Loucy (cell line): ENCODE data around the gene RAB11FIP3.

Experiments used
- EZH2phosphoT487 ChIP-seq: fragments of 200-600 bp; IDR thresholded peaks from 2 replicates; pipeline ENCODE4 v1.6.1; 2018; ENCODE audit warnings: antibody characterized with exemption, mild to moderate bottlenecking, moderate library complexity, borderline replicate concordance
- TF ChIP-seq, protein P1 (sequence below): fragments of 200-600 bp; sonication (generic); conservative IDR thresholded peaks from 2 replicates; pipeline ENCODE4 v1.5.1; 2014; ENCODE audit warnings: mild to moderate bottlenecking, antibody characterized with exemption, low read length

DNA sequence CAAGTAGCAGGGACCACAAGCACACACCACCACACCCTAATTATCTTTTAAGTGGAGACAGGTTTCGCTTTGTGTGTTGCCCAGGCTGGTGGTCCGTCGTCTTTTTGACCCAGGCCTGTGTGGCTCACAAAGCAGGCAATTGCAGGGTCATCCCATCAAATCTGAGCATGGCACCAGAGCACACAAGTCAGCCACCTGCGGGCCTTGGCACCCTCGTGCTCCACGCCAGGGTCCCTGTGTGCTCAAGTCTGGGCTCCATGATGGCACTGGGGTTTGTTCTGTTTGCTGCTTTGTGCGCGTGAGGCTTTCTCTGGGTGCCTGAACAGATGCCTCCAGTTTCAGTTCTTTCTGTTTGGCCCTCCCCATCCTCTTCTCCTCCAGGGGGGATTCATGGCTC, 99.7 kb downstream of the RAB11FIP3 start:
- TF ChIP-seq, protein P1, sequence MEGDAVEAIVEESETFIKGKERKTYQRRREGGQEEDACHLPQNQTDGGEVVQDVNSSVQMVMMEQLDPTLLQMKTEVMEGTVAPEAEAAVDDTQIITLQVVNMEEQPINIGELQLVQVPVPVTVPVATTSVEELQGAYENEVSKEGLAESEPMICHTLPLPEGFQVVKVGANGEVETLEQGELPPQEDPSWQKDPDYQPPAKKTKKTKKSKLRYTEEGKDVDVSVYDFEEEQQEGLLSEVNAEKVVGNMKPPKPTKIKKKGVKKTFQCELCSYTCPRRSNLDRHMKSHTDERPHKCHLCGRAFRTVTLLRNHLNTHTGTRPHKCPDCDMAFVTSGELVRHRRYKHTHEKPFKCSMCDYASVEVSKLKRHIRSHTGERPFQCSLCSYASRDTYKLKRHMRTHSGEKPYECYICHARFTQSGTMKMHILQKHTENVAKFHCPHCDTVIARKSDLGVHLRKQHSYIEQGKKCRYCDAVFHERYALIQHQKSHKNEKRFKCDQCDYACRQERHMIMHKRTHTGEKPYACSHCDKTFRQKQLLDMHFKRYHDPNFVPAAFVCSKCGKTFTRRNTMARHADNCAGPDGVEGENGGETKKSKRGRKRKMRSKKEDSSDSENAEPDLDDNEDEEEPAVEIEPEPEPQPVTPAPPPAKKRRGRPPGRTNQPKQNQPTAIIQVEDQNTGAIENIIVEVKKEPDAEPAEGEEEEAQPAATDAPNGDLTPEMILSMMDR = no peak
- TF ChIP-seq EZH2phosphoT487 = no peak
